Measurements from ENCODE around the gene GABRB2. TPM values are rescaled to one million over a fixed set of nuclear protein-coding genes. Genes with fewer than 3 reads are reported as not detected.

GABRB2 gene
- total RNA-seq, 4 donors from 2014 or later = 0.11 to 4.6 (median 1.3) TPM

- Histone ChIP-seq H3K36me3 (no peaks in the 10 kb centered on the region), H3K4me3 (replicated peaks in 1 of 3) (no peak overlapping the region), H3K4me1 (no peaks in the 10 kb centered on the region), H3K27ac (no peak overlapping the region), H3K27me3 (no peaks in the 10 kb centered on the region), H3K9me3 (no peaks in the 10 kb centered on the region)
- TF ChIP-seq CTCF (IDR thresholded peaks at IDR 0.05) = no peak
- no peak for TF ChIP-seq POLR2A (IDR thresholded peaks at IDR 0.05)
- intact Hi-C loops (cut with DNase I) = no loop called here
- DNase-seq = no peak
- 44 to 58% methylated on average over 2 of the region's 2 CpGs for WGBS, 2 donors
Observed at GRCh38 chr5:161387121-161387520, 159.4 kb downstream of the GABRB2 start.

- 64 to 73% methylated on average over 4 of the region's 4 CpGs for WGBS, 2 donors
- intact Hi-C loops (cut with DNase I) = no loop called here
Observed at GRCh38 chr5:161385027-161385426, 161.5 kb downstream of the GABRB2 start.

GRCh38 chr5:161382685-161383084 is 163.8 kb downstream of the GABRB2 start:
- no peak for DNase-seq
- 69 to 80% methylated on average over 5 of the region's 5 CpGs for WGBS, 2 donors
- TF ChIP-seq POLR2A (IDR thresholded peaks at IDR 0.05) = no peak
- no peak for TF ChIP-seq CTCF (IDR thresholded peaks at IDR 0.05)
- intact Hi-C loops (cut with DNase I) = no loop called here
- H3K4me3 ChIP-seq (replicated peaks in 1 of 3) = no peak overlapping the region
- no peaks in the 10 kb centered on the region for H3K9me3 ChIP-seq
- H3K27me3 ChIP-seq = no peaks in the 10 kb centered on the region
- H3K4me1 ChIP-seq = no peaks in the 10 kb centered on the region
- H3K27ac ChIP-seq = no peak overlapping the region
- no peaks in the 10 kb centered on the region for H3K36me3 ChIP-seq

More at GRCh38 chr5:161385027-161385426, 161.5 kb downstream of the GABRB2 start:
- H3K27ac ChIP-seq = no peak overlapping the region
- H3K27me3 ChIP-seq = no peaks in the 10 kb centered on the region
- H3K36me3 ChIP-seq = no peaks in the 10 kb centered on the region
- no peaks in the 10 kb centered on the region for H3K9me3 ChIP-seq
- H3K4me3 ChIP-seq (replicated peaks in 1 of 3) = no peak overlapping the region
- no peaks in the 10 kb centered on the region for H3K4me1 ChIP-seq
- no peak for DNase-seq
- TF ChIP-seq POLR2A (IDR thresholded peaks at IDR 0.05) (no peak), CTCF (IDR thresholded peaks at IDR 0.05) (no peak)

GRCh38 chr5:161380486-161380885 is 166.0 kb downstream of the GABRB2 start:
- H3K4me3 ChIP-seq (replicated peaks in 1 of 3) = no peak overlapping the region
- H3K27me3 ChIP-seq = no peaks in the 10 kb centered on the region
- 23 to 27% methylated on average over 1 of the region's 1 CpG for WGBS, 2 donors
- no peaks in the 10 kb centered on the region for H3K4me1 ChIP-seq
- H3K36me3 ChIP-seq = no peaks in the 10 kb centered on the region
- no peak overlapping the region for H3K27ac ChIP-seq
- intact Hi-C loops (cut with DNase I) = no loop called here
- TF ChIP-seq POLR2A (IDR thresholded peaks at IDR 0.05) (no peak), CTCF (IDR thresholded peaks at IDR 0.05) (no peak)
- DNase-seq = no peak
- H3K9me3 ChIP-seq = no peaks in the 10 kb centered on the region

GRCh38 chr5:161378701-161379100 is 167.8 kb downstream of the GABRB2 start:
- Histone ChIP-seq H3K4me1 (no peaks in the 10 kb centered on the region), H3K27me3 (no peaks in the 10 kb centered on the region), H3K36me3 (no peaks in the 10 kb centered on the region), H3K27ac (no peak overlapping the region), H3K4me3 (replicated peaks in 1 of 3) (no peak overlapping the region), H3K9me3 (no peaks in the 10 kb centered on the region)
- TF ChIP-seq CTCF (IDR thresholded peaks at IDR 0.05) = no peak
- intact Hi-C loops (cut with DNase I) = no loop called here
- no peak for DNase-seq
- 87 to 96% methylated on average over 1 of the region's 1 CpG for WGBS, 2 donors
